HepG2 (cell line): ENCODE results near the gene OGFOD3. TPM values are rescaled to one million over a fixed set of nuclear protein-coding genes. Genes with fewer than 3 reads are reported as not detected.

Experiments
- BORCS8-MEF2B ChIP-seq: sonication (generic); formaldehyde crosslinking; IDR thresholded peaks from 2 replicates; pipeline ENCODE4 v1.8.0; 2022; ENCODE audit warnings: mild to moderate bottlenecking, missing genetic modification reagents
- CREM ChIP-seq, 2 experiments: sonication (generic) in 1 of 2; formaldehyde crosslinking in 1 of 2; IDR thresholded peaks; 2 replicates each; pipeline versions ENCODE4 v1.4.0 to v1.6.1; 2016 to 2020; ENCODE audit warnings: antibody characterized with exemption in 1 of 2, mild to moderate bottlenecking in 1 of 2, missing genetic modification reagents in 1 of 2
- LCORL ChIP-seq, 2 experiments: fragments of 450-650 bp in 1 of 2; sonication (generic) in 1 of 2; formaldehyde crosslinking in 1 of 2; IDR thresholded peaks; 2 replicates each; pipeline versions ENCODE4 v1.5.0 to v1.6.1; 2017 to 2020; ENCODE audit warnings: antibody characterized with exemption in 1 of 2, missing genetic modification reagents in 1 of 2
- NFYB ChIP-seq: sonication (generic); formaldehyde crosslinking; IDR thresholded peaks from 2 replicates; pipeline ENCODE4 v1.4.0; 2020; ENCODE audit warnings: missing genetic modification reagents
- RARG ChIP-seq: sonication (generic); formaldehyde crosslinking; IDR thresholded peaks from 2 replicates; pipeline ENCODE4 v1.4.0; 2020; ENCODE audit warnings: low read depth, mild to moderate bottlenecking, missing genetic modification reagents
- RFX1 ChIP-seq: fragments of 450-650 bp; IDR thresholded peaks from 2 replicates; pipeline ENCODE4 v1.6.1; 2017
- RXRB ChIP-seq: IDR thresholded peaks from 2 replicates; pipeline ENCODE4 v1.6.1; 2016; ENCODE audit warnings: borderline replicate concordance, missing genetic modification reagents, missing compliant biosample characterization
- SP140L ChIP-seq: sonication (generic); formaldehyde crosslinking; IDR thresholded peaks from 2 replicates; pipeline ENCODE4 v1.4.0; 2020; ENCODE audit warnings: missing genetic modification reagents, borderline replicate concordance
- SRF ChIP-seq: IDR thresholded peaks from 2 replicates; pipeline ENCODE4 v1.6.1; 2011; ENCODE audit warnings: mild to moderate bottlenecking, low read depth, low read length, moderate library complexity
- ZNF788 ChIP-seq: sonication (generic); formaldehyde crosslinking; IDR thresholded peaks from 2 replicates; pipeline ENCODE4 v1.5.0; 2020; ENCODE audit warnings: mild to moderate bottlenecking, missing genetic modification reagents, borderline replicate concordance
- polyA plus RNA-seq, 8 experiments: library from polyadenylated mRNA; depleted of rRNA in 3 of 8; stranded (reverse) in 7 of 8; unstranded in 1 of 8; fragments of >200 nt; fragmentation: Illumina TruSeq in 4 of 8; extraction: Trizol in 4 of 8; gene quantifications; 2 replicates each; pipeline versions ENCODE4 v1.2.1 to v1.2.3, GENCODE V29; 2011 to 2016; ENCODE audit warnings: low read depth in 4 of 8, missing spikeins in 1 of 8, mixed read lengths in 1 of 8; ENCODE audit not compliant: insufficient read depth in 1 of 8
- total RNA-seq, 5 experiments: library from RNA; depleted of rRNA; stranded (reverse); fragments of >200 nt; fragmentation: Illumina TruSeq; extraction: Trizol; gene quantifications; 2 replicates each; pipeline ENCODE4 v1.2.3, GENCODE V29; 2016; ENCODE audit warnings: low read depth in 1 of 5
- TF ChIP-seq, protein P1 (sequence below): sonication (generic); formaldehyde crosslinking; IDR thresholded peaks from 2 replicates; pipeline ENCODE4 v1.5.0; 2020; ENCODE audit warnings: mild to moderate bottlenecking, missing genetic modification reagents, borderline replicate concordance
- TF ChIP-seq, protein P2 (sequence below): IDR thresholded peaks from 2 replicates; pipeline ENCODE4 v1.6.1; 2016; ENCODE audit warnings: control low read depth
- TF ChIP-seq, protein P3 (sequence below): sonication (generic); formaldehyde crosslinking; IDR thresholded peaks from 2 replicates; pipeline ENCODE4 v1.5.1; 2020; ENCODE audit warnings: missing genetic modification reagents, mild to moderate bottlenecking, borderline replicate concordance
- TF ChIP-seq, protein P4 (sequence below): sonication (generic); formaldehyde crosslinking; IDR thresholded peaks from 2 replicates; pipeline ENCODE4 v1.4.0; 2020; ENCODE audit warnings: missing genetic modification reagents

Gene OGFOD3
- total and polyA plus RNA-seq, 2 of the 13 experiments (the other 11 are each of a cell fraction or from before 2014, with no cell fraction given): 40.0 to 42.1 TPM

DNA sequence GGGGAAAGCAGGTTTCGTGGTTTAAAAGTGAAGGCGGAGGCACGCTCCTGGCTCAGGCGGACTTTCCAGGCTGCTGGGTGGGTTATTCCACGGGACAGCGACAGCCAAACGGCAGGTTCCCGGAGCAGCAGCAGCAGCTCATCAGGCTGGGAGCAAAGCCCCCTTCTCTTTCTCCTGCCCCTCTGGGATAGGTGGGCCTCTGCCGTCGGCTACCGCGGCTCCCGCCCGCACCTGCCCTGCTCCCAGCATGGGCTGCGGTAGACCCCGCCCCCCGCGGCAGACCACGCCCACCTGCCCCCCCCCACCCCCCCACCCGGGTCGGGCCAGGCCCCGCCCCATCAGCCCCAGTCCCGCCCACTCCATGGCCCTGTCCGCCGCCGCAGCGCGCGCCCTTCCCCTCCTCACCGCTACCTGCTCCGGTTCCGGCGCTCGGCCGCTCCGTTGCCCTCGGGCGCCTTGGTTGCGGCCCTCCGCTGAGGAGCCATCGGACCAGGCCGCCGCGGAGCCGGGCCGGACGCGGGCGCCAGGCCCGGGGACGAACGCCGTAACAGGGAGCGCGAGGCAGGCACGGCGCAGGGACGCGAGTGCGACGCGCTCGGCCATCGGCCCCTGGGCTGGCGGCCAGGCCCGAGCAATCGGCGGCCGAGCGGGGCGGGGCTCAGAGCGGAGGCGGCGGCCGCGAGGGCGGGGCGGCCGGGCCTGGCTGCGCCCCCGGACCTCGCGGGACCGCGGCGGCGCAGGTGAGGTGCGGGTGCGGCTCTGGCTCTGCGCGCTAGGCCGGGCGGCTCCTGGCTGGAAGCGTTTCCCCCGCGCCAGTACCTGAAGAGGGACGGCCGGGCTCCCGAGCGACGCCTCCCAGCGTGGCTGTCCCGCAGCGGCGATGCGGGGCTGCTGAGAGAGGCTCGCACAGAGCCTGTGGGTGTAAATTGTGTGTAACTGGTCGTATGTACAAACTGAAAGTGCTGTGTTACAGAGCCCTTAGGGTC, at the start of gene OGFOD3, which contains the start of gene HEXD (continued):
- TF ChIP-seq, protein P1, sequence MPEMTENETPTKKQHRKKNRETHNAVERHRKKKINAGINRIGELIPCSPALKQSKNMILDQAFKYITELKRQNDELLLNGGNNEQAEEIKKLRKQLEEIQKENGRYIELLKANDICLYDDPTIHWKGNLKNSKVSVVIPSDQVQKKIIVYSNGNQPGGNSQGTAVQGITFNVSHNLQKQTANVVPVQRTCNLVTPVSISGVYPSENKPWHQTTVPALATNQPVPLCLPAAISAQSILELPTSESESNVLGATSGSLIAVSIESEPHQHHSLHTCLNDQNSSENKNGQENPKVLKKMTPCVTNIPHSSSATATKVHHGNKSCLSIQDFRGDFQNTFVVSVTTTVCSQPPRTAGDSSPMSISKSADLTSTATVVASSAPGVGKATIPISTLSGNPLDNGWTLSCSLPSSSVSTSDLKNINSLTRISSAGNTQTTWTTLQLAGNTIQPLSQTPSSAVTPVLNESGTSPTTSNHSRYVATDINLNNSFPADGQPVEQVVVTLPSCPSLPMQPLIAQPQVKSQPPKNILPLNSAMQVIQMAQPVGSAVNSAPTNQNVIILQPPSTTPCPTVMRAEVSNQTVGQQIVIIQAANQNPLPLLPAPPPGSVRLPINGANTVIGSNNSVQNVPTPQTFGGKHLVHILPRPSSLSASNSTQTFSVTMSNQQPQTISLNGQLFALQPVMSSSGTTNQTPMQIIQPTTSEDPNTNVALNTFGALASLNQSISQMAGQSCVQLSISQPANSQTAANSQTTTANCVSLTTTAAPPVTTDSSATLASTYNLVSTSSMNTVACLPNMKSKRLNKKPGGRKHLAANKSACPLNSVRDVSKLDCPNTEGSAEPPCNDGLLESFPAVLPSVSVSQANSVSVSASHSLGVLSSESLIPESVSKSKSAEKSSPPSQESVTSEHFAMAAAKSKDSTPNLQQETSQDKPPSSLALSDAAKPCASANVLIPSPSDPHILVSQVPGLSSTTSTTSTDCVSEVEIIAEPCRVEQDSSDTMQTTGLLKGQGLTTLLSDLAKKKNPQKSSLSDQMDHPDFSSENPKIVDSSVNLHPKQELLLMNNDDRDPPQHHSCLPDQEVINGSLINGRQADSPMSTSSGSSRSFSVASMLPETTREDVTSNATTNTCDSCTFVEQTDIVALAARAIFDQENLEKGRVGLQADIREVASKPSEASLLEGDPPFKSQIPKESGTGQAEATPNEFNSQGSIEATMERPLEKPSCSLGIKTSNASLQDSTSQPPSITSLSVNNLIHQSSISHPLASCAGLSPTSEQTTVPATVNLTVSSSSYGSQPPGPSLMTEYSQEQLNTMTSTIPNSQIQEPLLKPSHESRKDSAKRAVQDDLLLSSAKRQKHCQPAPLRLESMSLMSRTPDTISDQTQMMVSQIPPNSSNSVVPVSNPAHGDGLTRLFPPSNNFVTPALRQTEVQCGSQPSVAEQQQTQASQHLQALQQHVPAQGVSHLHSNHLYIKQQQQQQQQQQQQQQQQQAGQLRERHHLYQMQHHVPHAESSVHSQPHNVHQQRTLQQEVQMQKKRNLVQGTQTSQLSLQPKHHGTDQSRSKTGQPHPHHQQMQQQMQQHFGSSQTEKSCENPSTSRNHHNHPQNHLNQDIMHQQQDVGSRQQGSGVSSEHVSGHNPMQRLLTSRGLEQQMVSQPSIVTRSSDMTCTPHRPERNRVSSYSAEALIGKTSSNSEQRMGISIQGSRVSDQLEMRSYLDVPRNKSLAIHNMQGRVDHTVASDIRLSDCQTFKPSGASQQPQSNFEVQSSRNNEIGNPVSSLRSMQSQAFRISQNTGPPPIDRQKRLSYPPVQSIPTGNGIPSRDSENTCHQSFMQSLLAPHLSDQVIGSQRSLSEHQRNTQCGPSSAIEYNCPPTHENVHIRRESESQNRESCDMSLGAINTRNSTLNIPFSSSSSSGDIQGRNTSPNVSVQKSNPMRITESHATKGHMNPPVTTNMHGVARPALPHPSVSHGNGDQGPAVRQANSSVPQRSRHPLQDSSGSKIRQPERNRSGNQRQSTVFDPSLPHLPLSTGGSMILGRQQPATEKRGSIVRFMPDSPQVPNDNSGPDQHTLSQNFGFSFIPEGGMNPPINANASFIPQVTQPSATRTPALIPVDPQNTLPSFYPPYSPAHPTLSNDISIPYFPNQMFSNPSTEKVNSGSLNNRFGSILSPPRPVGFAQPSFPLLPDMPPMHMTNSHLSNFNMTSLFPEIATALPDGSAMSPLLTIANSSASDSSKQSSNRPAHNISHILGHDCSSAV (CRISPR knock-in tag): no peak
- TF ChIP-seq SP140L (CRISPR knock-in tag) (no peak), SRF (peak; percentile 98), NFYB (CRISPR knock-in tag) (0 out of 2 replicates have a peak, but pooled peaks have one; percentile 8), BORCS8-MEF2B (CRISPR knock-in tag) (peak; percentile 91), LCORL (IDR thresholded peaks at IDR 0.05) (no peak), LCORL (CRISPR knock-in tag; IDR thresholded peaks at IDR 0.05) (peak; percentile 43; the same call in 1 of the 2 replicates), RFX1 (no peak), RARG (CRISPR knock-in tag) (no peak), ZNF788 (CRISPR knock-in tag) (no peak; the same call in 1 of the 2 replicates), CREM (IDR thresholded peaks at IDR 0.05) (no peak), CREM (CRISPR knock-in tag; IDR thresholded peaks at IDR 0.05) (no peak), RXRB (CRISPR knock-in tag) (no peak)
- TF ChIP-seq, protein P2, sequence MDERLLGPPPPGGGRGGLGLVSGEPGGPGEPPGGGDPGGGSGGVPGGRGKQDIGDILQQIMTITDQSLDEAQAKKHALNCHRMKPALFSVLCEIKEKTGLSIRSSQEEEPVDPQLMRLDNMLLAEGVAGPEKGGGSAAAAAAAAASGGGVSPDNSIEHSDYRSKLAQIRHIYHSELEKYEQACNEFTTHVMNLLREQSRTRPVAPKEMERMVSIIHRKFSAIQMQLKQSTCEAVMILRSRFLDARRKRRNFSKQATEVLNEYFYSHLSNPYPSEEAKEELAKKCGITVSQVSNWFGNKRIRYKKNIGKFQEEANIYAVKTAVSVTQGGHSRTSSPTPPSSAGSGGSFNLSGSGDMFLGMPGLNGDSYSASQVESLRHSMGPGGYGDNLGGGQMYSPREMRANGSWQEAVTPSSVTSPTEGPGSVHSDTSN (CRISPR knock-in tag): no peak
- TF ChIP-seq, protein P3, sequence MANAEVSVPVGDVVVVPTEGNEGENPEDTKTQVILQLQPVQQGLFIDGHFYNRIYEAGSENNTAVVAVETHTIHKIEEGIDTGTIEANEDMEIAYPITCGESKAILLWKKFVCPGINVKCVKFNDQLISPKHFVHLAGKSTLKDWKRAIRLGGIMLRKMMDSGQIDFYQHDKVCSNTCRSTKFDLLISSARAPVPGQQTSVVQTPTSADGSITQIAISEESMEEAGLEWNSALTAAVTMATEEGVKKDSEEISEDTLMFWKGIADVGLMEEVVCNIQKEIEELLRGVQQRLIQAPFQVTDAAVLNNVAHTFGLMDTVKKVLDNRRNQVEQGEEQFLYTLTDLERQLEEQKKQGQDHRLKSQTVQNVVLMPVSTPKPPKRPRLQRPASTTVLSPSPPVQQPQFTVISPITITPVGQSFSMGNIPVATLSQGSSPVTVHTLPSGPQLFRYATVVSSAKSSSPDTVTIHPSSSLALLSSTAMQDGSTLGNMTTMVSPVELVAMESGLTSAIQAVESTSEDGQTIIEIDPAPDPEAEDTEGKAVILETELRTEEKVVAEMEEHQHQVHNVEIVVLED (CRISPR knock-in tag): peak; percentile 76
- TF ChIP-seq, protein P4, sequence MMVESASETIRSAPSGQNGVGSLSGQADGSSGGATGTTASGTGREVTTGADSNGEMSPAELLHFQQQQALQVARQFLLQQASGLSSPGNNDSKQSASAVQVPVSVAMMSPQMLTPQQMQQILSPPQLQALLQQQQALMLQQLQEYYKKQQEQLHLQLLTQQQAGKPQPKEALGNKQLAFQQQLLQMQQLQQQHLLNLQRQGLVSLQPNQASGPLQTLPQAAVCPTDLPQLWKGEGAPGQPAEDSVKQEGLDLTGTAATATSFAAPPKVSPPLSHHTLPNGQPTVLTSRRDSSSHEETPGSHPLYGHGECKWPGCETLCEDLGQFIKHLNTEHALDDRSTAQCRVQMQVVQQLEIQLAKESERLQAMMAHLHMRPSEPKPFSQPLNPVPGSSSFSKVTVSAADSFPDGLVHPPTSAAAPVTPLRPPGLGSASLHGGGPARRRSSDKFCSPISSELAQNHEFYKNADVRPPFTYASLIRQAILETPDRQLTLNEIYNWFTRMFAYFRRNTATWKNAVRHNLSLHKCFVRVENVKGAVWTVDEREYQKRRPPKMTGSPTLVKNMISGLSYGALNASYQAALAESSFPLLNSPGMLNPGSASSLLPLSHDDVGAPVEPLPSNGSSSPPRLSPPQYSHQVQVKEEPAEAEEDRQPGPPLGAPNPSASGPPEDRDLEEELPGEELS (CRISPR knock-in tag): no peak; the same call in 1 of the 2 replicates
